NCI-H526 (cell line): ENCODE measurements around the gene KCND2.

Experiments
- DNase-seq, 2 experiments: peaks; one replicate each; lab custom pipeline; 2025; lab: John Stamatoyannopoulos, UW

Gene KCND2

DNA sequence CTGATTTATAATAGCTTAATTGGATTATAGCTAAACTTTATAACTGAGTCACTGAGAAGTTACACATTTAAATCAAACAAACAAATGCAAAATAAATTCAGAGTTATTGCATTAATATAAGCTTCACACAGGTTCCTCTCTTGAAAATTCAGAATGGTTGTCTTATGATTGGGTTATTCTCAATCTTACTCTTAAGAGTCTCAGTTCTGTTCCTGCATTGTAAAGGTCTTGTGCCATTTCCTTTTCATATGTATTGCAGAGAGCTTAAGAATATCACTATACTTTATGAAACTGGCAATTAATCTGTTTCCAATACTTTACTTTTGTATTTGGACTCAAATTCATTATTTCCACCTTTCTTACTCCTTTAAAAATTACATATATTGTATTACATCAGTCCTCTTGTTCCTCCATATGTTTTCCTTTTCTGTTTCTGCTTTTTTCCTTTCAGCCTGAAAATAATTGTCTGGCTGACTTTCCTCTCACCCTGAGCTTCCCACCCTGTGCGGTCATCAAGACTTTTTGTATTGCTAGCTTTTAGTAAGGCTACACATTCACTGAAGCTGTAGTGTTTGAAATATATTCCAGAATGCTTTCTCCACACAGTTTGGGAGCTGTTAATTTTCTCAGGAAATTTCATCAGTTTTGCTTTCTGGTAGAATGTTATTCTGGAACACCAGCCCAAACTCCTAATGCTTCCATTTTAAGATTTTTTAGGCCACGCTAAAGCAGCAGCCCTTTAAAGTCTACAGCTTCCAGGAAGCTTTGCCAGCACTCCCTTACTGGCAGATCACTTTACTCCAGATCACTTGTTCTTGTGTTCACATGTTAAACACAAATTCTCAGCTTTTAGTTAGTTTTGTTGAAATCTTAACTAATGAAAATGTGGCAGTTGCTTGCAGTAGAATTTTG, 139.4 kb downstream of the KCND2 start:
- no peak for DNase-seq

DNA sequence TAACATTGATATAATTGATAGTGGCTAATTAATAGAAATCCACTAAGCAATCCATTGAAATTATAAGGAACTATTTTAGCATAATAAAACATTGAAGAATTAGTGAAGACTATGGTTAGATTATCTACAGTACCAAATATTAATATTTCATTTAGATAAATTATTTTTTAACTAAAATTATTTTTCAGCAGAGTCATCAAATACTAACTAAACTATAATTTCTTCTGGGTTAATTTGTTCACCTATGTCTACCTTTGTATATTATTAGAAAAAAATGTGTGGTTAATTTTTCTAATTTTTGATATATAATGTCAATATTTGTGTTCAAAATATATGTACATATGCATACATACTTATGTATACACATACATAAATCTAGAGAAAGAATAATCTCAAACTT, 140.2 kb downstream of the KCND2 start:
- no peak for DNase-seq

DNA sequence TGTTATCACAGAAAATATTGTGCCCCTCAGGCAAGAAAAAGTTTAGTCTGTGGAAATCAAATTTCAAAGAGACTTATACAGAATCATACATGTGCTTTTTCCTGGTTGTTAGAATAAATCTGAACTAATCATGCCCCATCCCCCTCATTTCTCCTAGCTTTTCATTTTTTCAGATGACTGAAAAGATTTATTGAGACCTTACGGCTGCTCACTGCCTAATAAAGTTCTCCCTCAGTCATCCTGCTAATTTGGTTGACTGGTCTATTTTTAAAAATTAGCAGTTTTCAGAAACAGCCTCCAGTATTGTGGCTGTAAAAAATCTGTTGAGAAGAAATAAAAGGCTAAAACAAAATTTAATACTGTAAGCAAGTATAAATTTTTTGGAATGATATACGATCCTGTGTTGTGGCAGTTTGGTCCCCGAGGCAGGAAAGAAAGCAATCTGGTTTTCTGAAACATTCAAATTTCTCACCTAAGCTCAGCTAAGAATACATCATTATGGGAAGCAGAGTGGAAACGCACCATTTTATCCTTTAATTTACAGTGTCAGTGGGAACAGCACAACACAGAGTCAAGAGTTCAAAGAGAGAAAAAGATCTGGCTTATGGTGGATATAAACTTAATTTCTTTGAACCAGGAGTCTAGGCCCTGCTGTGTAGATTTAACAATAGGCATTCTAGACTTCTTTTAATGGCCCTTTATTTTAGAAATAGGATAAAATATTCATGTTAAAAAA, 144.4 kb downstream of the KCND2 start:
- peak in 1 of 2 experiments; percentile 4 for DNase-seq

DNA sequence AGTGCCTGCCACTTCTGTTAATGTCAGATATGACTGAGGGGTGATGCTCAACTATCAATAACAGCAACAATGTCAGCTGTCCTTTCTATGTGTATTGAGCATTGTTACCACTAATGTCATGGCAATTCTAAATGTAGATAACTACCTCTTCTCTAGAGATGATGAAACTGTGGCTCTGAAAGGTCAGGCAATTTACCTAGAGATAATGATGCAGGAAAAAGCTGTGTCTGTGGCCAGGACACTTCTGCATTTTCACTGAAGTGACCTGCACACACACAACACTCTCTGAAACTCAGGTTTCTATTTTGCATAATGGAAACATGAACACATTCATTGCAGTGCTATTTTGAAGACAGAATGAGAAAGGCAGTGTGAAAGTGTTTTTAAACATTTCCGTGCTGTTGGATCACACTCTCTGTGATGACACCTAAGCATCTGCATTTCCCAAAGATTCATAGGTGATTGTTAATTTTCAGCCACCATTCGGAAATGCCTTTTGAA, 148.2 kb downstream of the KCND2 start:
- DNase-seq: peak; percentile 12 to 39

DNA sequence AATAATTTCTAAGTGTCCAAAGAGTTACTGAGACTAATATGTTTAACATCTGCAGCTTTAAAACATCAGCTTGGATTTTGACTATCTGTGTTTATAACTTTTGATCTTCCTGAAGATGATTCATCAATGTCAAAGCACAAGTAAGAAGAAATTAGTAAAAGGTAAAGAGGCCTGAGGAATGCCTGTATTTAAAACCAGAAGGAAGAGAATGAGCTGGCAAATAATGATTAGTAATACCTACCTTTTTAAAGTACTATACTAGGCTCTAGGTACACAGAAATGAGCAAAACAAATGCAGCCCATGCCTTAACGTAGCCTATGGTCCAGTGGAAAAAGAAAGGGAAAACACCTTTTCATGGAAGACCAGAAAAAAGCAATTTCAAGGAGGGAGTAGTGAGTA, 158.0 kb downstream of the KCND2 start:
- DNase-seq: no peak

DNA sequence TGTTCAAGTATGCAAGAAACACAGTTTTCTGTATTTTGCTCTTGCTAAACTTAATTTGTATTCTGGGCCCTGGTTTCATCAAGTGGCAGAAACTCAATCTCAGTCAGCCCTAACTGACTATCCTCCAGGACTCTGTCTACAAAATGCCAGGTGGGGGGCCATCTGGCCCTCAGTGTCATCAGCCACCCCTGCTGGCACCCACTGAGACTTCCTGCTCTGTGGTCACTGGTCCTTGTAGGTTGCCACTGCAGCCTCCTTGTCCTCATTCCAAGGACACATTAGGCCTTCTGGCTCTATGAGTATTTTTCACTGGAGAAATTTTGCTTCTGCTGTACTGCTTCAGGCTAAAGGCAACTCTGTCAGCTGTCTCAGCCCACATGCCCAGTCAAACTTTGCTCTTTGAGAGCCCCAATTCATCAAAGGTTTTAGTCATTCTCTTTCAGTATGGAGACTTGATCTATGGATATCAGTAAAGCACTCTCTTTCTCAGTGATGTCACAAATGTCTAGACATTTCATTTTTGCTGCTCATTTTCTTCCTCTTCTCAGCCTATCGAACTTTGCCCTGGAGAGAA, 163.6 kb downstream of the KCND2 start:
- DNase-seq: no peak

DNA sequence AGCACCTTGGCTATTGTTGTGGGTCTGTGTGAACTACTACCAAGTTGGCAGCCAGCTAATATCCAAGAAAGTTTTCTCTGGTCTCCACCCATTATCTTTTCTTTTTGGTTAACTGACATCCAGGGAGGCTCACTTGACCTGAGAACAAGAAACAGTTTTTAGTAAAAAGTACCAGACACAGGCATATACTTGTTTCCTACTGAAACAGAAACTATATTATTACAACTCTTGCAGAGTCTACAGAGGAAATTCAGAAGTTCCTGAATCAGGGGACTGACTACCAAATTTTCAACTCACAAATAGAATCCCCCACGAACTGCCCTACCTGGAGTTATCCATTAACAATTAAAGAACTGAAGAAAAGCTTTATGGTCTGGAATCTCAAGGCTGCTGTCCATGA, 168.9 kb downstream of the KCND2 start:
- DNase-seq: no peak

DNA sequence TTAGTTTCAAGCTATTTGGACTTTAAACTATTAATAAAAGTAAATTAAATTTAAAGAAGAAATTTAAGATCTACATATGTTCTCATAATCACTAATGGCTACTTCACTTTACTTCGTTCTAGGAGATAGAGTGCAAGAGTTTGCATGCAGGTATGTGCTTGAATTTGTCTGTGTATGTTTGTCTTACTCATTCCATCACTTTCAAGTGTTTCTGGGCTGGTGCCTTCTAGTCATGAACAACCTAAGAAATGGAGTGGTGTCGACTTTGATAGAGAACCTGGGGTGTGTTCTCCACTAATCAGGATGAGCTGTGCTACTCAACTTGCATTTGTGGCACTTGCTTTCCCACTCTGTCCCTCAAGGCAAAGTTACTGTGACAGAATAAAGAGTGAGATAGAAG, 169.9 kb downstream of the KCND2 start:
- no peak for DNase-seq

DNA sequence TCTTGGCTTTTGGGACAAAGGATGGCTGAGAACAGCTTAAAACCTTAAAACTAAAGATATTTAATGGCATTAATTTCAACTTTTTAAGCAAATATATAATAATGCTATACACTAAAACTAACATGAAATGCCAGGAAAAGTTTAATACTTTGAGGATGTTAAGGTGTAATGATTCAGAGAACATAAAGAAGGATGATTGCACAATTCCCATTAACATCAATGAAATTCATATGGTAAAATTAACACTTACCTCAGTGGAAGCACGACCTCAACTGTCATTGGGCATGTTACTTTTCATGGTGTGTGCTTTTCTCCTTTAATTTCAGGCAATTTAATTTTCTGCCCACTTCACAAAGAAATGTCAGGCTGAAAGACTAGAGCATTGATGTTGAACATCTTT, 171.7 kb downstream of the KCND2 start:
- DNase-seq: no peak

DNA sequence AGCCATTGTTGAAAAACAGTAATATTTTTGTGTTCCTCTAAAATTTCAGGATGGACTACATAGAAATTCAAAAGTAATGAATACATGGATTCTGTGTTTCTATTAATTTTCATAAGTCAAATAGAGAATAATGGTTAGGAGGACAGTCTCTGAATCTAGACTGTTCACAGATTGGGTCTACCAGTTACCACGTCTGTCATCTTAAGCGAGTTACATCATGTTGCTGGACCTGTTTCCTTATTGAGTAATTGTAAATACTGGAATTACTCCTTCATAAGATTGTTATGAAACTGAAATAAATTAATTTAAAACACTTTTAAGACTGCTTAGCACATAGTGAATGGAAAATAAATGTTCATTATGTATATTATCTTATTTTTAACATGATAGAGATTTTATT, 172.3 kb downstream of the KCND2 start:
- no peak for DNase-seq

DNA sequence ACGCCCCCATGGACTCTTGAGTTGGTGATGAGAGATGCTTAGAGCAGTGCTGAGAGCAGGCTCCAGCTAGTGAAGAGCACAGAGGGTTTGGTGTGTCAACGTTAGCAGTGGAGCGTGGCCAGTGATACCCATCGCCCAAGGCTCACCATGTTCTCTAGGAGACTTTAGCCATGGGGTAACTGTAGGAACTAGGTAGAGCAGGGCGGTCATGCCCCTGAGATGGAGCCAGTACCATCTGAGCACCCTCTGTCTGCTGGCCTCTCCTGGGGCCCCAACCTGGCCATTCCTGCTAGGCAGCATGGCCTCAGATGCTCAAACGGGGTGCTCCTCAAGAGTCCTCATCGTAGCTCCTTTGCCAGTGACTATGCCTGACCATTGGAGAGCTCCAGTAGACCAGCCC, 179.7 kb downstream of the KCND2 start:
- DNase-seq: no peak

DNA sequence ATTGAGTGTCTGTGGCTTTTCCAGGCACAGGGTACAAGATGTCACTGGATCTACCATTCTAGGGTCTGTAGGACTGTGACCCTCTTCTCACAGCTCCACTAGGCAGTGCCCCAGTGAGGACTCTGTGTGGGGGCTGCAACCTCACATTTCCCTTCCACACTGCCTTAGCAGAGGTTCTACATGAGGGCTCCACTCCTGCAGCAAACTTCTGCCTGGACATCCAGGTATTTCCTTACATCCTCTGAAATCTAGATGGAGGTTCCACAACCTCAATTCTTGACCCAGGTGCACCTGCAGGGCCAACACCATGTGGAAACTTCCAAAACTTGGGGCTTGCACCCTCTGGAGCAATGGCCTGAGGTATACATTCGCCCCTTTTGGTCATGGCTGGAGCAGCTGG, 183.7 kb downstream of the KCND2 start:
- peak in 1 of 2 experiments; percentile 2 for DNase-seq

DNA sequence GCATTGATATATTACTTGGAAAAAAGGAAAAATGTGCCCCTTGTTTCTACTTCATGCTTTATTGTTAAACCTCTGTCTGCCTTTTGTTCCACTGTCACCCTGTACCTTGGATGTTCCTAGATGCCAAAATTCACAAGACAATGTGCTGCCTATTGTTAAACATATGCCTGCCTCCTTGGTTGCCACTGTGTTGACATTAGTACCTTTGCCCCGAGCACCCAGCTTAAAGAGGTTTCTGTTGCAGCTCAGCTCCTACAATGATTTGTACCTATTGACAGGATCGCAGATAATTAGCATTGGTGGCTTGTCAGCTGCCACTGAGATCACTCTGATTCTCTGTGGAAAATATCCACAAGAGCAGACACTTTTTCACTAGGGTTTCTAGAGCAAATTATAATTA, 188.0 kb downstream of the KCND2 start:
- DNase-seq: peak in 1 of 2 experiments; percentile 6

DNA sequence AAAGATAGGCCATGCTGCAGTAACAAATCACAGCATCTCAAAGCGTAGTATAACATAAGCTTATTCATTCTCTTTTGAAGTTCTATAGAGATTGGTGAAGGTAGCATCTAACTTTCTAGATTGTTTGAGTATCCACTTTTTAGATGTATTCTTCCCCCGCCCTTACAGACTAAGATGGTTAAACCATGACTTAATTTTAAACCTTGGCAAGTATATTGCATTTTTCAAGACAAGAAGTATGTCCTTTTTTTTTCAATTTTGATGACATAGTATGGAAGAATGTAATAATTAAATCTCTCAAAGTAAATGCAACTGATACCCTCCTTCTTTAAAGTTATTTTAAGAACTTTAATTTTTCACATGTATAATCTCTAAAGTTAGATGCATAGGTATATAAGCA, 190.0 kb downstream of the KCND2 start:
- no peak for DNase-seq

DNA sequence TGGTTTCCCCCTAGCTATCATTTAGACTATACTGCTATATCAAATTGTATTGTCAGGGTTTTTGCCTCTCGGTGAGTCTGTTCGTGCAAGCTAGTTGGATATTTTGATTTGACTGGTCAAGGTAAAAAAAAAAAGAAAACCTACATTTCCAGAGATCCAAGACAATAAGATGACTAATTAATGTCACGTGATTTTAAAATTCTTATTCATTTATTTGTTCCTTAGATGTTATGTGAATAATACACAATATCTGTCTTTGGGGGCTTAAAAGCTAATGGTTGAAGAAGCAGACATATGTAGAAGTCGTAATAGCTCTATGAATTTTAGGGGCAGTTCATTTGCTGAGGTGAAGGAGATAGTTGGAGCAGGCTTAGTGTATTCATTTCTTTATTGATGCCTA, 191.1 kb downstream of the KCND2 start:
- no peak for DNase-seq

DNA sequence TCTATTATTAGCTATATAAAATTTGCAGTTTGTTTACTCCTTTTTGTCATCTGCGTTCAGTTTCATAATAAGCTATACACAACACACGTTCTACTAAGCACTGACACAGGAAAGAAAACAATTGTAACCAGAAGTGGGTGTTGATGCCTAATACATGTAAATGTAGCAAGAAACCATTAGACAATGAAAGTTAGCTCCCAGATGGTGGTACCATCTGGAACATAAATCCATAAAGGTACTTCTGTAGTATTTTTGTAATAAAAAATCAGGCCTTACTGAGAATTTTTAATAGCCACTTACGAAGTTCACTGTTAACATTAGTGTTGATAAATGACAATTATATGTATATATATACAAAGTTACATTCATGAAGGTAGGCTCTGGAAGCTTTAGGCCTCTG, 194.7 kb downstream of the KCND2 start:
- DNase-seq: no peak

DNA sequence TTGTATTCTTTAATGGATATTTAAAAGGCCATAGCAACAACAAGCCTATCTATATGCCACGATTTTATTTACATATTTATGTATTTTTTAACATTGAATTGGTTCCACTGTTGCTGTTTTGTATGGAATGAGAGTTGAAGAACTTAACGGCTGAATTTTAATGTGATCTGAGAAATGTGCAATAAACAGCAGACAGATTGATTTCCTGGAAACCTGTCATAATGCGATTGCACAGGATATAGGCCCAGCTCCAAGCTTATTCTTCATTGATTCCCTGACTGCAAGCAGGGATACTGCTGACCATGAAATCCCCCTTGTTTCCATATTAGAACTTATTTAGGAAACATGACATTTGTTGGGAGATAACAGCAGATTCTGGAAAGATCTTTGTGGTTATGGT, 195.6 kb downstream of the KCND2 start:
- no peak for DNase-seq

DNA sequence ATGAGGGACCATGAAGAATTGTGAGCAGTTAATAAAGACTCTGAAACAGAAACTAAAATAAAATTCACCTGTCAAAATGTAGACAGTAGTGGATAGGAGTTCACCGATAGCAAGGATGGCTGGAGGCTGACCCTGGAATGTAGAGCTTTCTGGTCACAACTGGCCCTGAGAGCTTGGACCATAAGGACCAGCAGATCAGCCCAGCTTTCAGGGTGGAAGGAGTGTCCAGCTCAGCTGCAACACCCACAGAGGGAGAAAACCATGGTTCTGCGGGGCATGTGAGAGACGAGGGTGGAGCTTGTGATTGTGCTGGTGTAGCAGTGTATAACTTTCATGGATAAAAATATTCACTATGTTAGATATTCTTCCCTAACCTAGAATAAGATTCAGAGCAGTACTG, 199.9 kb downstream of the KCND2 start:
- DNase-seq: no peak

DNA sequence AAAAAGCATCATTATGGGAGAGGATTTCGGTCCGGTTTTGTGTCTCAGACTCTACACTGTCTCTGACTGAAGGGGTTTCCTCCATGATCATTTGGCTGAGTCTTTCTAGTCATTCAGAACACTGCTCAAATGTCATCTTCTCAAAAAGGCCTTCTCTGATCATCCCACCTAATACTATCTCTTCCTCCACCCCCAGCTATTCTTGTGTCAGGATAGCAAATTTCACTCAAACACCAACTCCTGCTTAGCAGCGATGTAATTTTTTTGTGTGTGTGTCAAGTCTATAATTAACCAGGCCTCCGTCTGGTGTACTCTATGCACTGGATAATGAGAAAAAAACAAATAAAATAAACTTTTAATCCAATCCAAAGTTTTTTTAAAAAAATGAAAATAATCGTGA, 200.4 kb downstream of the KCND2 start:
- no peak for DNase-seq

DNA sequence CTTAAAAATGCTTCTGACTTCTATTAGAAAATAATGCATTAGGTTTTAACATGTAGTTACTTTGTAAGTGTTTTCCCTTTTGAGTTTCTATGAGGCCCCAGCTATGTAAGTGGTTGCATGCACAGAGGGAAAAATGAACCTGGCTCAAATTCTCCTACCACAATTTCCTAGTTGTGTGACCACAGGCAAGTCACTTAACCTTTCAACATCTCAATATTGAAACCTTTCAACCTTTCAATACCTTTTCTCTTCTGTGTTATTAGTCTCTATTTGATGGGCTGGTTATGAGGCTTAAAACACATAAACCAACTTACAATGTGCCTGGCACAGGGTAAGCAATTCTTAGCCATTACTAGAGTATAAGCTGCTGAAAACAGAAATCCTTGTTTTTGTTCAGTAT, 203.0 kb downstream of the KCND2 start:
- DNase-seq: no peak

DNA sequence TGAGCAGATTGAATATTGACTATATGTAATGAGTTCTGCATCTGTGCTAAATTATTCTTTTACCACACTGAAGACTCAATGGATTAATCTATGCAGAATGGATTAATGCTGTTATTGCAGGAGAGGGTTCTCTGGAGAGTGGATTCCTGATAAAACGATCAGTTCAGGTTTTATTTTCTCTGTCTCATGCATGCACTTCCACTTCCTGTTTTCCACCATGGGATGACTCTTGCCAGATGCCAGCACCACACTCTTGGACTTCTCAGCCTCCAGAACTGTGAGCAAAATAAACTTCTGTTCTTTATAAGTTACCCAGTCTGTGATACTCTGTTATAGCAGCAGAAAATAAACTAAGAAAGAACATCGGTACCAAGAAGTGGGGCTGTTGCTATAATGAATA, 207.5 kb downstream of the KCND2 start:
- no peak for DNase-seq

DNA sequence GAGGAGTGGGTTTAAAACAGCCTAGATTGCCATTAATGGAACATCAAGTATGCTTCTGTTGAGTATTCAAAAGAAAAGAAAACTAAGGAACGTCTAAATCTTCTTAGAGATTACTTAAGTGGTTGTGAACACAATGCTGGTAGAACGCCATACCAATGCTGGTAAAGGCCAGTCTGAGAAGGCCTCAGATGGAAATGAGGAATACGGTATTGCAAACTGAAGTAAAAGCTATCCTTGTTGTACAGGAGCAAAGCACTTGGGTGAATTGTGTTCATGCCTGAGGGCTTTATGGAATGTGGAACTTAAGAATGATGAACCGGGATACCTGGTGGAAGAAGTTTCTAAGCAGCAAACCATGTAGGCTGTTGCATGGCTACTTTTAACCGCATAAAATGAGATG, 208.0 kb downstream of the KCND2 start:
- DNase-seq: no peak

DNA sequence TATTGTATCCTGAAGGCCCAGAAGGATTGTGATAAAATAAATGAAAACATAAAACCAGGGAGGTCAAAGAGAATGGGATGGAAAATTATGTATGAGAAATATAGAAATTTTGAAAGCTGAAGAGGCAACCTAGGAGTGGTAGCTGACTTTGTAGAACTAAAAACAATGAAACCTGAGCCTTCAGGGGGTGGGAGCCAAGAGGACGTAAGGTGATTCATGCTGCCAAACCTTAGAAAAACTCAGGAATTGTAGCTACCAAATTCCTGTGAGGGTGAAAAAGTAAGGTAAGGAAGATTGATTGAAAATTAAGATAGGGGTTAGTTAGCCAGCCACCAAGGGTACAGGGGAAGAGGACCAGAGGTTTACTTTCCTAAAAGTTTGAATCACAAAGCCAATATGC, 213.2 kb downstream of the KCND2 start:
- DNase-seq: no peak
